Fibroblast of lung (primary cell): ENCODE data around the gene MYEOV. TPM values are rescaled to one million over a fixed set of nuclear protein-coding genes. Genes with fewer than 3 reads are reported as not detected.

Source experiments
- DNase-seq, 2 donors: peaks; one replicate each; pipeline versions ENCODE4 v3.0.0 to v3.0.0-alpha.2; 2010; ENCODE audit warnings: low read depth in 2 of 2
- H2AFZ ChIP-seq: 2 replicates; pipeline ENCODE4 v1.5.1; 2012; ENCODE audit warnings: low read length, control low read depth, inconsistent platforms
- H3K27ac ChIP-seq: 2 replicates; pipeline ENCODE4 v1.5.1; 2011; ENCODE audit warnings: low read length, control low read depth; ENCODE audit not compliant: insufficient read depth
- H3K27me3 ChIP-seq: 2 replicates; pipeline ENCODE4 v1.5.1; 2011; ENCODE audit warnings: mild to moderate bottlenecking, low read length; ENCODE audit not compliant: control insufficient read depth, insufficient read depth
- H3K36me3 ChIP-seq: 2 replicates; pipeline ENCODE4 v1.5.1; 2011; ENCODE audit warnings: low read length; ENCODE audit not compliant: control insufficient read depth, insufficient read depth
- H3K4me1 ChIP-seq: 2 replicates; pipeline ENCODE4 v1.5.1; 2011; ENCODE audit warnings: low read length; ENCODE audit not compliant: control insufficient read depth, insufficient read depth; ENCODE audit errors: extremely low read depth
- H3K4me2 ChIP-seq: 2 replicates; pipeline ENCODE4 v1.5.1; 2011; ENCODE audit warnings: low read length, control low read depth; ENCODE audit not compliant: insufficient read depth; ENCODE audit errors: extremely low read depth
- H3K4me3 ChIP-seq, 4 experiments: fragments of 200-600 bp in 1 of 4; sonication (generic) in 1 of 4; replicated peaks in 1 of 4; 2 replicates each; pipeline ENCODE4 v1.5.1; 2011 to 2016; ENCODE audit warnings: low read length in 4 of 4, low read depth in 3 of 4, mild to moderate bottlenecking in 3 of 4, control low read depth in 2 of 4, inconsistent platforms in 1 of 4, mixed read lengths in 1 of 4; ENCODE audit not compliant: insufficient read depth in 1 of 4; ENCODE audit errors: control extremely low read depth in 1 of 4
- H3K79me2 ChIP-seq: 2 replicates; pipeline ENCODE4 v1.5.1; 2012; ENCODE audit warnings: mild to moderate bottlenecking, low read length, inconsistent platforms; ENCODE audit not compliant: control insufficient read depth, insufficient read depth
- H3K9ac ChIP-seq: 2 replicates; pipeline ENCODE4 v1.5.1; 2011; ENCODE audit warnings: mild to moderate bottlenecking, low read length, control low read depth; ENCODE audit not compliant: insufficient read depth
- H3K9me3 ChIP-seq: 2 replicates; pipeline ENCODE4 v1.5.1; 2012; ENCODE audit warnings: low read depth, low read length; ENCODE audit not compliant: control insufficient read depth, insufficient read depth
- H4K20me1 ChIP-seq: 2 replicates; pipeline ENCODE4 v1.5.1; 2011; ENCODE audit warnings: low read length; ENCODE audit not compliant: control insufficient read depth, insufficient read depth; ENCODE audit errors: extremely low read depth
- CTCF ChIP-seq, 2 donors: IDR thresholded peaks in 1 of 2; conservative IDR thresholded peaks in 1 of 2; 1 replicate in 1 of 2; 2 replicates in 1 of 2; pipeline ENCODE4 v1.5.1; 2011 to 2012; ENCODE audit warnings: low read length in 2 of 2, control low read depth in 1 of 2, inconsistent platforms in 1 of 2, low read depth in 1 of 2, mild to moderate bottlenecking in 1 of 2
- EZH2 ChIP-seq: IDR thresholded peaks from 2 replicates; pipeline ENCODE4 v1.5.1; 2012; ENCODE audit warnings: low read length, control low read depth, mild to moderate bottlenecking; ENCODE audit errors: missing control alignments
- polyA plus RNA-seq, 2 donors: library from polyadenylated mRNA; depleted of rRNA in 1 of 2; stranded (reverse) in 1 of 2; unstranded in 1 of 2; fragments of >200 nt; gene quantifications; 2 replicates each; pipeline ENCODE4 v1.2.1, GENCODE V29; 2011 to 2012; ENCODE audit warnings: missing spikeins in 1 of 2
- total RNA-seq: library from RNA; depleted of rRNA; stranded (reverse); fragments of >200 nt; gene quantifications from 2 replicates; pipeline ENCODE4 v1.2.1, GENCODE V29; 2014

The MYEOV gene
- total and polyA plus RNA-seq, 2 donors (not counting 1 experiment from before 2014, with no cell fraction given): 1.2 to 7.3 TPM

- H4K20me1 ChIP-seq: no peaks in the 10 kb centered on the region
- peak; percentile 34 to 41 for DNase-seq
Observed at GRCh38 chr11:69309631-69310280, 15.8 kb downstream of the MYEOV start.

GRCh38 chr11:69310351-69310750, 16.4 kb downstream of the MYEOV start:
- peaks cover 1% of the 10 kb centered on the region for H3K36me3 ChIP-seq
- no peak for DNase-seq
- no peak for TF ChIP-seq CTCF (conservative IDR thresholded peaks at IDR 0.05 in 1 of 2, IDR thresholded peaks at IDR 0.05 in 1 of 2; ENCODE audit: low read depth in 1 of 2, low read length in 2 of 2)
- no peak for TF ChIP-seq EZH2
- H3K4me3 ChIP-seq: no peak overlapping the region
- H4K20me1 ChIP-seq: no peaks in the 10 kb centered on the region
- peaks cover 7% of the 10 kb centered on the region for H3K4me1 ChIP-seq
- no peak overlapping the region for H3K9ac ChIP-seq
- H2AFZ ChIP-seq: no peak overlapping the region
- no peaks in the 10 kb centered on the region for H3K27me3 ChIP-seq
- no peaks in the 10 kb centered on the region for H3K9me3 ChIP-seq
- no peak overlapping the region for H3K27ac ChIP-seq
- peaks cover 4% of the 10 kb centered on the region for H3K79me2 ChIP-seq
- no peak overlapping the region for H3K4me2 ChIP-seq

More at GRCh38 chr11:69309631-69310280, 15.8 kb downstream of the MYEOV start:
- Histone ChIP-seq H3K4me1 (peaks cover 7% of the 10 kb centered on the region), H3K9me3 (no peaks in the 10 kb centered on the region), H3K4me3 (no peak overlapping the region), H2AFZ (no peak overlapping the region), H3K27ac (peak overlapping the region; percentile 18), H3K27me3 (no peaks in the 10 kb centered on the region), H3K9ac (no peak overlapping the region), H3K79me2 (peaks cover 4% of the 10 kb centered on the region), H3K36me3 (peaks cover 1% of the 10 kb centered on the region), H3K4me2 (no peak overlapping the region)
- TF ChIP-seq EZH2 (no peak), CTCF (conservative IDR thresholded peaks at IDR 0.05 in 1 of 2, IDR thresholded peaks at IDR 0.05 in 1 of 2; ENCODE audit: low read depth in 1 of 2, low read length in 2 of 2) (no peak)

GRCh38 chr11:69310934-69311766, 17.2 kb downstream of the MYEOV start:
- no peak for DNase-seq
- no peak overlapping the region for H3K27ac ChIP-seq

More at GRCh38 chr11:69310934-69311766, 17.2 kb downstream of the MYEOV start:
- Histone ChIP-seq H3K4me2 (no peak overlapping the region), H4K20me1 (no peaks in the 10 kb centered on the region), H3K9ac (no peak overlapping the region), H3K4me3 (no peak overlapping the region), H3K79me2 (peaks cover 4% of the 10 kb centered on the region), H3K4me1 (peaks cover 7% of the 10 kb centered on the region), H3K27me3 (no peaks in the 10 kb centered on the region), H3K9me3 (no peaks in the 10 kb centered on the region), H3K36me3 (peaks cover 1% of the 10 kb centered on the region), H2AFZ (no peak overlapping the region)
- TF ChIP-seq EZH2: no peak
- no peak for TF ChIP-seq CTCF (conservative IDR thresholded peaks at IDR 0.05 in 1 of 2, IDR thresholded peaks at IDR 0.05 in 1 of 2; ENCODE audit: low read depth in 1 of 2, low read length in 2 of 2)
